AG04450 (cell line): ENCODE results near the gene FYCO1. TPM values are rescaled to one million over a fixed set of nuclear protein-coding genes. Genes with fewer than 3 reads are reported as not detected.
A peak's percentile ranks its signal among the peaks of the same experiment; 100 is the strongest.

ENCODE experiments used
- CTCF ChIA-PET: fragments of 300-600, 350-600 bp; formaldehyde crosslinking; extraction: SDS; loops from one replicate; lab custom pipeline; 2022; ENCODE audit warnings: antibody characterized with exemption, inconsistent platforms; lab: Charles Lee
- POLR2A ChIA-PET: fragments of 350-600 bp; formaldehyde crosslinking; extraction: SDS; loops from one replicate; lab custom pipeline; 2021; ENCODE audit warnings: antibody characterized with exemption, inconsistent platforms; lab: Yijun Ruan, JAX
- DNase-seq: peaks from one replicate; pipeline ENCODE4 v3.0.0-alpha.2; 2011; ENCODE audit warnings: low read depth, low spot score
- H3K27ac ChIP-seq: one replicate; pipeline ENCODE4 v1.5.1; 2012; ENCODE audit warnings: low read depth, low read length, control low read depth
- H3K27me3 ChIP-seq: one replicate; pipeline ENCODE4 v1.6.0; 2012; ENCODE audit warnings: low read length; ENCODE audit not compliant: control insufficient read depth, insufficient read depth
- H3K4me3 ChIP-seq: 2 replicates; pipeline ENCODE4 v1.5.1; 2011; ENCODE audit warnings: mild to moderate bottlenecking, low read depth, low read length, control low read depth
- H3K9me3 ChIP-seq: 2 replicates; pipeline ENCODE4 v1.5.1; 2012; ENCODE audit warnings: low read length; ENCODE audit not compliant: control insufficient read depth, insufficient read depth
- polyA plus RNA-seq: library from polyadenylated mRNA; depleted of rRNA; stranded (reverse); fragments of >200 nt; gene quantifications from 2 replicates; pipeline ENCODE4 v1.2.3, GENCODE V29; 2011
- TF ChIP-seq, protein P1 (sequence below): IDR thresholded peaks from 2 replicates; pipeline ENCODE4 v1.5.1; 2011; ENCODE audit warnings: low read depth, low read length, control low read depth, inconsistent platforms

FYCO1 gene
- polyA plus RNA-seq, 1 experiment = 14.3 TPM

DNA sequence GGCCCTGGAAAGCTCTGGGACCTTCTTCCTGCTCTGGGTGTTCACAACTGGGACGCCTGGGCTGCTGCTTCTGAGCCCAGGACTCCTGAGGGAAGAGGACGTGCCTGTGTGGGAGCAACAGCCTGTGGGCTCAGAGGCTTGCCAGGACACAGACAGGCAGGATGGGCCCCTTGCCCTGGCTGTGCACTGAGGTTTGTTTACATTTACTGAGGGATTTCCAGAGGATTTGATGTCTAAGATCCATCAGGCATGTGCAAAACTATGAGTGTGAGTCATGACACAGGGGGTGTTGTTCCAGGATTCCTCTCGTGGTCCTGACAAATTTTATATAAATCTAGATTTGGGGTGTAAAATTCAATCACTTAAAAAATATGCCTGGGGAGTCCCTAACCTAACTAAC lies 98.7 kb downstream of the FYCO1 start:
- peak; percentile 45 for DNase-seq
- TF ChIP-seq, protein P1, sequence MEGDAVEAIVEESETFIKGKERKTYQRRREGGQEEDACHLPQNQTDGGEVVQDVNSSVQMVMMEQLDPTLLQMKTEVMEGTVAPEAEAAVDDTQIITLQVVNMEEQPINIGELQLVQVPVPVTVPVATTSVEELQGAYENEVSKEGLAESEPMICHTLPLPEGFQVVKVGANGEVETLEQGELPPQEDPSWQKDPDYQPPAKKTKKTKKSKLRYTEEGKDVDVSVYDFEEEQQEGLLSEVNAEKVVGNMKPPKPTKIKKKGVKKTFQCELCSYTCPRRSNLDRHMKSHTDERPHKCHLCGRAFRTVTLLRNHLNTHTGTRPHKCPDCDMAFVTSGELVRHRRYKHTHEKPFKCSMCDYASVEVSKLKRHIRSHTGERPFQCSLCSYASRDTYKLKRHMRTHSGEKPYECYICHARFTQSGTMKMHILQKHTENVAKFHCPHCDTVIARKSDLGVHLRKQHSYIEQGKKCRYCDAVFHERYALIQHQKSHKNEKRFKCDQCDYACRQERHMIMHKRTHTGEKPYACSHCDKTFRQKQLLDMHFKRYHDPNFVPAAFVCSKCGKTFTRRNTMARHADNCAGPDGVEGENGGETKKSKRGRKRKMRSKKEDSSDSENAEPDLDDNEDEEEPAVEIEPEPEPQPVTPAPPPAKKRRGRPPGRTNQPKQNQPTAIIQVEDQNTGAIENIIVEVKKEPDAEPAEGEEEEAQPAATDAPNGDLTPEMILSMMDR = no peak
- ChIA-PET CTCF (no interaction called here), POLR2A (interaction anchor here (1.1 kb wide), 1 partner anchor 79 kb away, joined by 3 read pairs; no protein-coding TSS in a partner anchor)
- H3K9me3 ChIP-seq = no peaks in the 10 kb centered on the region
- H3K4me3 ChIP-seq = 0 out of 2 replicates have a peak overlapping the region, but pooled peaks have one; percentile 8
- H3K27ac ChIP-seq = peak overlapping the region; percentile 69
- peaks cover 12% of the 10 kb centered on the region for H3K27me3 ChIP-seq

- H3K9me3 ChIP-seq = no peaks in the 10 kb centered on the region
- H3K27me3 ChIP-seq = peaks cover 13% of the 10 kb centered on the region
- POLR2A ChIA-PET = interaction anchor here (0.7 kb wide), 1 partner anchor 14 kb away, joined by 3 read pairs; no protein-coding TSS in a partner anchor
- H3K4me3 ChIP-seq = no peak overlapping the region
- H3K27ac ChIP-seq = no peak overlapping the region
- CTCF ChIA-PET = no interaction called here
- TF ChIP-seq, protein P1 = no peak
- DNase-seq = no peak
These were observed 99.7 kb downstream of the FYCO1 start for GRCh38 chr3:45895686-45896468.

DNA sequence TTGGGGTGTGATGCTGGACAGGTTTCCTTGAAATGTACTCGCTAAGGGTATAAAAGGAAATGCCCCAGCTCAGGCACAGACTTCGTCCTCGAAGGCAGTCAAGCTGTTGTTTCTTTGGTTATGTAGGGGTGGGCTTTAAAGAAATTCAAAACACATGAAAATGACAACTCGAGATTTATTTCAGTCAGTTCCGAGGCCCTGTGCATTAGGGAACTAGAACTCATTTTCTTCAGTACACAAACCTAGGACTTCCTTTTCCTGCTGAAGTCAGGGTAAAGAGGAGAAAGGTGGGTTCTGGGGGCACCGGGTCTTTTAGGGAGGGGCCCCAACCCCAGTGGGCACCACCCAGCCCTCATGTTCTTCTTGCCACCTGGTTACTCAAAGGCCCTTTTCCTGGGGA lies 101.6 kb downstream of the FYCO1 start:
- ChIA-PET POLR2A (no interaction called here), CTCF (no interaction called here)
- Histone ChIP-seq H3K27me3 (peaks cover 13% of the 10 kb centered on the region), H3K4me3 (no peak overlapping the region), H3K27ac (no peak overlapping the region), H3K9me3 (no peaks in the 10 kb centered on the region)
- TF ChIP-seq, protein P1 = no peak
- no peak for DNase-seq

GRCh38 chr3:45892161-45892560 lies 103.5 kb downstream of the FYCO1 start:
- ChIA-PET CTCF (interaction anchor here (0.6 kb wide), 1 partner anchor 187 kb away, joined by 3 read pairs; no protein-coding TSS in a partner anchor), POLR2A (no interaction called here)
- TF ChIP-seq, protein P1 = no peak
- Histone ChIP-seq H3K27ac (no peak overlapping the region), H3K9me3 (no peaks in the 10 kb centered on the region), H3K4me3 (no peak overlapping the region), H3K27me3 (peaks cover 13% of the 10 kb centered on the region)
- DNase-seq = no peak

GRCh38 chr3:45890405-45890804 lies 105.2 kb downstream of the FYCO1 start:
- TF ChIP-seq, protein P1 = no peak
- Histone ChIP-seq H3K4me3 (no peak overlapping the region), H3K9me3 (no peaks in the 10 kb centered on the region), H3K27me3 (peaks cover 16% of the 10 kb centered on the region), H3K27ac (no peak overlapping the region)
- CTCF ChIA-PET = no interaction called here
- POLR2A ChIA-PET = no interaction called here
- no peak for DNase-seq
